C4-2B (cell line): ENCODE measurements around the gene PEBP1.

Experiments used
- ZFX ChIP-seq: fragments of 450-650 bp; IDR thresholded peaks from 2 replicates; pipeline ENCODE4 v1.6.1; 2017
- TF ChIP-seq, protein P1 (sequence below): fragments of 450-650 bp; conservative IDR thresholded peaks from 2 replicates; pipeline ENCODE4 v1.5.1; 2017; ENCODE audit warnings: mild to moderate bottlenecking

DNA sequence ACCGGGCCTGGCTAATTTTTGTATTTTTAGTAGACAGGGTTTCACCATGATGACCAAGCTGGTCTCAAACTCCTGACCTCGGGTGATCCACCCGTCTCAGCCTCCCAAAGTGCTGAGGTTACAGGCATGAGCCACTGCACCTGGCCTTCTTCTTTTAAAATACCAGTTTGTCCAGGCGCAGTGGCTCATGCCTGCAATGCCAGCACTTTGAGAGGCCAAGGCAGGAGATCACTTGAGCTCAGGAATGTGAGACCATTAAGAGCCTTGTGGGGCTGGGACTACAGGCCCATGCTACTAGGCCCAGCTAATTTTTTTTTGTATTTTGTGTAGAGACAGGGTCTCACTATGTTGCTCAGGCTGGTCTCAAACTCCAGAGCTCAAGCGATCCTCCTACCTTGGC lies 8.1 kb upstream of the PEBP1 start:
- TF ChIP-seq, protein P1, sequence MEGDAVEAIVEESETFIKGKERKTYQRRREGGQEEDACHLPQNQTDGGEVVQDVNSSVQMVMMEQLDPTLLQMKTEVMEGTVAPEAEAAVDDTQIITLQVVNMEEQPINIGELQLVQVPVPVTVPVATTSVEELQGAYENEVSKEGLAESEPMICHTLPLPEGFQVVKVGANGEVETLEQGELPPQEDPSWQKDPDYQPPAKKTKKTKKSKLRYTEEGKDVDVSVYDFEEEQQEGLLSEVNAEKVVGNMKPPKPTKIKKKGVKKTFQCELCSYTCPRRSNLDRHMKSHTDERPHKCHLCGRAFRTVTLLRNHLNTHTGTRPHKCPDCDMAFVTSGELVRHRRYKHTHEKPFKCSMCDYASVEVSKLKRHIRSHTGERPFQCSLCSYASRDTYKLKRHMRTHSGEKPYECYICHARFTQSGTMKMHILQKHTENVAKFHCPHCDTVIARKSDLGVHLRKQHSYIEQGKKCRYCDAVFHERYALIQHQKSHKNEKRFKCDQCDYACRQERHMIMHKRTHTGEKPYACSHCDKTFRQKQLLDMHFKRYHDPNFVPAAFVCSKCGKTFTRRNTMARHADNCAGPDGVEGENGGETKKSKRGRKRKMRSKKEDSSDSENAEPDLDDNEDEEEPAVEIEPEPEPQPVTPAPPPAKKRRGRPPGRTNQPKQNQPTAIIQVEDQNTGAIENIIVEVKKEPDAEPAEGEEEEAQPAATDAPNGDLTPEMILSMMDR = no peak
- no peak for TF ChIP-seq ZFX
